Spinal cord (tissue), 10 donors: Measurements from ENCODE around the gene TMEM164. TPM values are rescaled to one million over a fixed set of nuclear protein-coding genes. Genes with fewer than 3 reads are reported as not detected.

Source experiments
- DNase-seq, 6 donors: peaks; one replicate each; pipeline versions ENCODE4 v3.0.0 to v3.0.0-alpha.2; 2013 to 2015; ENCODE audit warnings: low spot score in 6 of 6, low read depth in 4 of 6
- H3K27ac ChIP-seq: one replicate; pipeline ENCODE4 v1.5.1; 2013; ENCODE audit warnings: low read depth, low read length, control low read depth
- H3K27me3 ChIP-seq: one replicate; pipeline ENCODE4 v1.6.1; 2013; ENCODE audit warnings: low read length; ENCODE audit not compliant: control insufficient read depth, insufficient read depth
- H3K36me3 ChIP-seq: one replicate; pipeline ENCODE4 v1.6.1; 2013; ENCODE audit warnings: low read length; ENCODE audit not compliant: control insufficient read depth, insufficient read depth
- H3K4me1 ChIP-seq: one replicate; pipeline ENCODE4 v1.6.1; 2013; ENCODE audit warnings: low read length; ENCODE audit not compliant: control insufficient read depth, insufficient read depth
- H3K4me3 ChIP-seq: one replicate; pipeline ENCODE4 v1.5.1; 2013; ENCODE audit warnings: low read depth, low read length, control low read depth
- H3K9me3 ChIP-seq: one replicate; pipeline ENCODE4 v1.6.1; 2013; ENCODE audit warnings: low read length; ENCODE audit not compliant: control insufficient read depth, insufficient read depth
- WGBS: methylation state at CpG from one replicate; pipeline ENCODE4 v1.1.5; 2013; ENCODE audit warnings: missing lambda C conversion rate; ENCODE audit not compliant: insufficient coverage; 5-methylcytosine and 5-hydroxymethylcytosine counted together
- polyA plus RNA-seq, 2 donors: library from polyadenylated mRNA; unstranded; fragments of 120-200 nt; gene quantifications; one replicate each; pipeline ENCODE4 v1.2.1, GENCODE V29; 2013; ENCODE audit not compliant: insufficient read length in 2 of 2
- total RNA-seq, 2 donors: library from RNA; depleted of rRNA in 1 of 2; stranded (reverse); fragments of 120-200 nt in 1 of 2; fragments of >200 nt in 1 of 2; gene quantifications; one replicate each; pipeline versions ENCODE4 v1.2.3 to v1.2.4, GENCODE V29; 2013 to 2014
- donor health status: healthy.

Gene TMEM164
- total and polyA plus RNA-seq, 4 donors, result 16.2 to 21.9 (median 20.2) TPM

- Histone ChIP-seq H3K27me3 (peaks cover 6% of the 10 kb centered on the region), H3K9me3 (no peaks in the 10 kb centered on the region), H3K4me3 (no peak overlapping the region), H3K27ac (no peak overlapping the region), H3K36me3 (peaks cover 2% of the 10 kb centered on the region), H3K4me1 (no peaks in the 10 kb centered on the region)
- 22% methylated on average over 6 of the region's 9 CpGs for WGBS
- DNase-seq, result no peak
Measured at GRCh38 chrX:110167952-110168451, 165.1 kb downstream of the TMEM164 start.

GRCh38 chrX:110168585-110168984 is 165.7 kb downstream of the TMEM164 start:
- no peak for DNase-seq
- H3K27ac ChIP-seq, result no peak overlapping the region
- H3K9me3 ChIP-seq, result no peaks in the 10 kb centered on the region
- H3K36me3 ChIP-seq, result peaks cover 2% of the 10 kb centered on the region
- H3K4me3 ChIP-seq, result no peak overlapping the region
- WGBS, result 70% methylated on average over 3 of the region's 4 CpGs
- peaks cover 9% of the 10 kb centered on the region for H3K27me3 ChIP-seq
- no peaks in the 10 kb centered on the region for H3K4me1 ChIP-seq

GRCh38 chrX:110170029-110170428 is 167.1 kb downstream of the TMEM164 start:
- DNase-seq, result no peak
- no peaks in the 10 kb centered on the region for H3K9me3 ChIP-seq
- peaks cover 2% of the 10 kb centered on the region for H3K36me3 ChIP-seq
- no peaks in the 10 kb centered on the region for H3K4me1 ChIP-seq
- no peak overlapping the region for H3K4me3 ChIP-seq
- H3K27ac ChIP-seq, result no peak overlapping the region
- H3K27me3 ChIP-seq, result peaks cover 6% of the 10 kb centered on the region
- WGBS, result 77% methylated on average over 2 of the region's 3 CpGs

GRCh38 chrX:110171442-110171841 is 168.5 kb downstream of the TMEM164 start:
- peaks cover 2% of the 10 kb centered on the region for H3K36me3 ChIP-seq
- 76% methylated on average over 3 of the region's 5 CpGs for WGBS
- H3K4me3 ChIP-seq, result no peak overlapping the region
- peaks cover under 1% of the 10 kb centered on the region for H3K4me1 ChIP-seq
- DNase-seq, result no peak
- H3K9me3 ChIP-seq, result no peaks in the 10 kb centered on the region
- peaks cover 6% of the 10 kb centered on the region for H3K27me3 ChIP-seq
- no peak overlapping the region for H3K27ac ChIP-seq

- no peak for DNase-seq
- no peak overlapping the region for H3K27ac ChIP-seq
- H3K4me3 ChIP-seq, result no peak overlapping the region
- no peaks in the 10 kb centered on the region for H3K9me3 ChIP-seq
- H3K36me3 ChIP-seq, result peaks cover 2% of the 10 kb centered on the region
- peaks cover 6% of the 10 kb centered on the region for H3K27me3 ChIP-seq
- 89% methylated on average over 9 of the region's 10 CpGs for WGBS
- peaks cover 5% of the 10 kb centered on the region for H3K4me1 ChIP-seq
Measured at GRCh38 chrX:110172215-110172614, 169.3 kb downstream of the TMEM164 start.

GRCh38 chrX:110173192-110174175 is 170.6 kb downstream of the TMEM164 start:
- Histone ChIP-seq H3K36me3 (peaks cover 2% of the 10 kb centered on the region), H3K27ac (no peak overlapping the region), H3K4me3 (no peak overlapping the region), H3K9me3 (no peaks in the 10 kb centered on the region), H3K4me1 (peaks cover 10% of the 10 kb centered on the region), H3K27me3 (peaks cover 10% of the 10 kb centered on the region)
- WGBS, result 87% methylated on average over 11 of the region's 19 CpGs
- DNase-seq, result no peak

GRCh38 chrX:110175146-110175545 is 172.2 kb downstream of the TMEM164 start:
- Histone ChIP-seq H3K27me3 (peaks cover 8% of the 10 kb centered on the region), H3K4me1 (peaks cover 10% of the 10 kb centered on the region), H3K36me3 (peaks cover 2% of the 10 kb centered on the region), H3K4me3 (no peak overlapping the region), H3K27ac (no peak overlapping the region), H3K9me3 (no peaks in the 10 kb centered on the region)
- DNase-seq, result no peak
- 73% methylated on average over 4 of the region's 4 CpGs for WGBS

- WGBS, result 92% methylated on average over 2 of the region's 3 CpGs
- no peak for DNase-seq
Measured at GRCh38 chrX:110175696-110176095, 172.8 kb downstream of the TMEM164 start.

GRCh38 chrX:110178179-110178865 is 175.4 kb downstream of the TMEM164 start:
- no peaks in the 10 kb centered on the region for H3K9me3 ChIP-seq
- WGBS, result 76% methylated on average over 4 of the region's 5 CpGs
- H3K27me3 ChIP-seq, result peaks cover 8% of the 10 kb centered on the region
- no peaks in the 10 kb centered on the region for H3K36me3 ChIP-seq
- DNase-seq, result peak in 1 of 6 donors; percentile 17
- no peak overlapping the region for H3K4me3 ChIP-seq
- H3K4me1 ChIP-seq, result peaks cover 10% of the 10 kb centered on the region
- no peak overlapping the region for H3K27ac ChIP-seq

More at GRCh38 chrX:110175696-110176095, 172.8 kb downstream of the TMEM164 start:
- H3K27ac ChIP-seq, result no peak overlapping the region
- H3K4me3 ChIP-seq, result no peak overlapping the region
- peaks cover 10% of the 10 kb centered on the region for H3K4me1 ChIP-seq
- no peaks in the 10 kb centered on the region for H3K9me3 ChIP-seq
- H3K27me3 ChIP-seq, result peaks cover 8% of the 10 kb centered on the region
- H3K36me3 ChIP-seq, result peaks cover 2% of the 10 kb centered on the region
